ENCODE results near the gene SUPT20H.

Gene SUPT20H

DNA sequence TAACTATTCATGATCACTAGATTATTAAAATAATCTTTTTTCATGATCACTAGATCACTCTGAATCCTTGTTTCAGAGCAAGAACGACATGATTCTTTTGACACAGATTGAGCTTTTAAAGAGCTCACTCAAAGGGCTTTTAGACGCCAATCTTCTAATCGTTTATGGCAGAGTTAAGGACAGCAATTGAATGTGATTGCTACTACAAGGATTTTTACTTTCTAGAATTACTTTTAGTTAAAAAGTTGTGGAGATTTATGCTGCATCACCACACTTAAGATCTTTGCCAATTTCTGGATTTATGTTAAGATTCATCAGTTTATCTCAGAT is 57.6 kb downstream of the SUPT20H start:
- peaks cover 54% of the 10 kb centered on the region for H3K79me2 ChIP-seq (ENCODE audit: insufficient read depth, low read length)
- H2AFZ ChIP-seq (ENCODE audit: low read depth, low read length, severe bottlenecking) = no peak overlapping the region

DNA sequence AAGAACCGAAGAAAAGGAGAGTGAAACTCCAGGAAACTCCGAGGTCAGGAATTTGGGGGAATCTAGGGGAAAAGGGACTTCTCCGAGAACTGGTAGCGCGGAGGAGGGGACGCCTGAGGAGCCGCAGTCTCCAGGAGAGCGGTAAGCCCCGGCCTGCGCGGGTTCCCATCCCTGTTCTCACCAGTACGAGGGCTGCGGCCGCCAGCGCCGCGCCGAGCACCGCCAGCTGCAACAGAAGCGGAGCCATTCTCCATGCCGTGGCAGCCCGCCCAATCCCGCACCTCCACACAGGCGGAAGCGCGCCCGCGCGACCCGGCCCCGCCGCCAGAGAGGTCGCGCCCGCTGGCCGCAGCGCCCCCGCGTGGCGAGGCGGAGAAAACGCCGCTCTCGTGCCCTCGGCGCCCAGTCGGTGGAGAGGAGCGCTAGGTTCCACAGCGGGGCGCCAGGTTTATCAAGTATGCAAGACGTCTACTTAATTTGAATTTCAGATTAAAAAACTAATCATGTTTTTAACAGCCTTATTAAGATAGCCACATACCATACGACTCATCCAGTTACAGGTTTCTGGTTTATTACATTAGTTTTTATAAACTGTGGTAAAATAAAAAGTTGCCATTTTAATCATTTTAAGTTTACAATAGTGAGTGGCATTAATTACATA is 60.3 kb downstream of the SUPT20H start, which contains the start of gene ALG5:
ALG5 (minus strand) TSS at position 287 of the 661 bp plus-strand sequence; CDS start at position 247, 40 bp downstream.
- peak within 1 kb of the TSS; percentile 89 for H3K4me2 ChIP-seq (ENCODE audit: low read depth, low read length, poor library complexity, severe bottlenecking)
- peak within 1 kb of the TSS; percentile 72 for H2AFZ ChIP-seq (ENCODE audit: low read depth, low read length, severe bottlenecking)
- H3K36me3 ChIP-seq (ENCODE audit: low read length) = peaks cover 20% of the 10 kb centered on the region
- no peaks in the 10 kb centered on the region for H3K9me3 ChIP-seq (ENCODE audit: insufficient read depth, low read length)
- peak within 1 kb of the TSS; percentile 100 for H3K4me3 ChIP-seq (ENCODE audit: insufficient read depth, low read length, poor library complexity, severe bottlenecking)
- H4K20me1 ChIP-seq (ENCODE audit: low read depth, low read length) = no peaks in the 10 kb centered on the region
- TF ChIP-seq EZH2phosphoT487 (conservative IDR thresholded peaks at IDR 0.05; ENCODE audit: low read length) = no peak
- TF ChIP-seq, protein P1, sequence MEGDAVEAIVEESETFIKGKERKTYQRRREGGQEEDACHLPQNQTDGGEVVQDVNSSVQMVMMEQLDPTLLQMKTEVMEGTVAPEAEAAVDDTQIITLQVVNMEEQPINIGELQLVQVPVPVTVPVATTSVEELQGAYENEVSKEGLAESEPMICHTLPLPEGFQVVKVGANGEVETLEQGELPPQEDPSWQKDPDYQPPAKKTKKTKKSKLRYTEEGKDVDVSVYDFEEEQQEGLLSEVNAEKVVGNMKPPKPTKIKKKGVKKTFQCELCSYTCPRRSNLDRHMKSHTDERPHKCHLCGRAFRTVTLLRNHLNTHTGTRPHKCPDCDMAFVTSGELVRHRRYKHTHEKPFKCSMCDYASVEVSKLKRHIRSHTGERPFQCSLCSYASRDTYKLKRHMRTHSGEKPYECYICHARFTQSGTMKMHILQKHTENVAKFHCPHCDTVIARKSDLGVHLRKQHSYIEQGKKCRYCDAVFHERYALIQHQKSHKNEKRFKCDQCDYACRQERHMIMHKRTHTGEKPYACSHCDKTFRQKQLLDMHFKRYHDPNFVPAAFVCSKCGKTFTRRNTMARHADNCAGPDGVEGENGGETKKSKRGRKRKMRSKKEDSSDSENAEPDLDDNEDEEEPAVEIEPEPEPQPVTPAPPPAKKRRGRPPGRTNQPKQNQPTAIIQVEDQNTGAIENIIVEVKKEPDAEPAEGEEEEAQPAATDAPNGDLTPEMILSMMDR (IDR thresholded peaks at IDR 0.05; ENCODE audit: insufficient read depth, low read length, poor library complexity, severe bottlenecking) = peak; percentile 91
- H3K27me3 ChIP-seq (ENCODE audit: low read length) = no peaks in the 10 kb centered on the region
- H3K9ac ChIP-seq (ENCODE audit: low read length) = peak within 1 kb of the TSS; percentile 99
- peaks cover 30% of the 10 kb centered on the region for H3F3A ChIP-seq (ENCODE audit: insufficient read depth)
- H3K9me2 ChIP-seq (replicated peaks; ENCODE audit: insufficient read depth, low read length) = no peaks in the 10 kb centered on the region
- peak within 1 kb of the TSS; percentile 98 for H3K27ac ChIP-seq (ENCODE audit: low read depth, low read length)
- H3K79me2 ChIP-seq (ENCODE audit: insufficient read depth, low read length) = peaks cover 69% of the 10 kb centered on the region

More for the DNA sequence above, 57.6 kb downstream of the SUPT20H start:
- Histone ChIP-seq H3K4me3 (ENCODE audit: insufficient read depth, low read length, poor library complexity, severe bottlenecking) (peak overlapping the region; percentile 87), H3K27ac (ENCODE audit: low read depth, low read length) (peak overlapping the region; percentile 98), H3K9ac (ENCODE audit: low read length) (peak overlapping the region; percentile 99), H4K20me1 (ENCODE audit: low read depth, low read length) (no peaks in the 10 kb centered on the region), H3F3A (ENCODE audit: insufficient read depth) (peaks cover 45% of the 10 kb centered on the region), H3K4me2 (ENCODE audit: low read depth, low read length, poor library complexity, severe bottlenecking) (peak overlapping the region; percentile 89), H3K27me3 (ENCODE audit: low read length) (no peaks in the 10 kb centered on the region), H3K9me3 (ENCODE audit: insufficient read depth, low read length) (no peaks in the 10 kb centered on the region), H3K9me2 (replicated peaks; ENCODE audit: insufficient read depth, low read length) (no peaks in the 10 kb centered on the region), H3K36me3 (ENCODE audit: low read length) (peaks cover 41% of the 10 kb centered on the region)
- TF ChIP-seq, protein P1 (IDR thresholded peaks at IDR 0.05; ENCODE audit: insufficient read depth, low read length, poor library complexity, severe bottlenecking) = no peak
- TF ChIP-seq EZH2phosphoT487 (conservative IDR thresholded peaks at IDR 0.05; ENCODE audit: low read length) = no peak

DNA sequence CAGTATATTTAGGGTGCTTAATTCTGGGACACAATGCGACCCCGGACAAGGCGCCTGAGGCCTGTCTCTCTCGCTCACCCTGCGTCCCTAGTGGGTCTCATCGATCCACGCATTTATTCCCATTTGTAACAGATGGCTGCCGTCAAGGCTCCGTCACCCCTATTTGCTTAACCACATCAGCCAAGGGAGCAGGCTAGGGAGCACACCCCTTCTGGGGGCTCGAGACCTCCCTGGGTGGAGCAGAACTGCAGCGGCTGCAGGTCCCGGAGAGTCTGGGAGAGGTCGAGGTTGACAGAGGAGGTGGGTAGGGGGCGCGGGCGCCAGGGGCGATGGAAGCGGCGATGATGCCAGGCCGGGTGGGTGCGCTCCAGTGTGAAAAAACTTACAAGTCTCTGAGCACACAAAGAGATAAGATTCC is 60.9 kb downstream of the SUPT20H start:
- TF ChIP-seq EZH2phosphoT487 (conservative IDR thresholded peaks at IDR 0.05; ENCODE audit: low read length) = no peak
- TF ChIP-seq, protein P1 (IDR thresholded peaks at IDR 0.05; ENCODE audit: insufficient read depth, low read length, poor library complexity, severe bottlenecking) = no peak
- H3K9me3 ChIP-seq (ENCODE audit: insufficient read depth, low read length) = no peaks in the 10 kb centered on the region
- peak overlapping the region; percentile 88 for H3K4me2 ChIP-seq (ENCODE audit: low read depth, low read length, poor library complexity, severe bottlenecking)
- peaks cover 23% of the 10 kb centered on the region for H3K36me3 ChIP-seq (ENCODE audit: low read length)
- H4K20me1 ChIP-seq (ENCODE audit: low read depth, low read length) = no peaks in the 10 kb centered on the region
- H2AFZ ChIP-seq (ENCODE audit: low read depth, low read length, severe bottlenecking) = peak overlapping the region; percentile 72
- H3K9ac ChIP-seq (ENCODE audit: low read length) = peak overlapping the region; percentile 99
- no peaks in the 10 kb centered on the region for H3K9me2 ChIP-seq (replicated peaks; ENCODE audit: insufficient read depth, low read length)
- peak overlapping the region; percentile 71 for H3K27ac ChIP-seq (ENCODE audit: low read depth, low read length)
- H3K4me3 ChIP-seq (ENCODE audit: insufficient read depth, low read length, poor library complexity, severe bottlenecking) = peak overlapping the region; percentile 100
- H3F3A ChIP-seq (ENCODE audit: insufficient read depth) = peaks cover 30% of the 10 kb centered on the region
- peaks cover 69% of the 10 kb centered on the region for H3K79me2 ChIP-seq (ENCODE audit: insufficient read depth, low read length)
- no peaks in the 10 kb centered on the region for H3K27me3 ChIP-seq (ENCODE audit: low read length)
